SK-N-MC (cell line): Measurements from ENCODE around the gene FAM89B.

ENCODE experiments used
- DNase-seq: peaks from one replicate; pipeline ENCODE4 v3.0.0-alpha.2; 2011; ENCODE audit warnings: low read depth, low spot score
- H3K27ac ChIP-seq: fragments of 200-600 bp; sonication (generic); 2 replicates; pipeline ENCODE4 v1.5.1; 2016; ENCODE audit warnings: mixed run types
- H3K36me3 ChIP-seq: fragments of 200-600 bp; sonication (generic); 2 replicates; pipeline ENCODE4 v1.6.1; 2017; ENCODE audit warnings: antibody characterized with exemption, low read length, mixed read lengths; ENCODE audit not compliant: insufficient read depth
- H3K4me3 ChIP-seq: fragments of 200-600 bp; sonication (generic); 2 replicates; pipeline ENCODE4 v1.5.1; 2016
- H3K9ac ChIP-seq: fragments of 200-600 bp; sonication (generic); 2 replicates; pipeline ENCODE4 v1.8.0; 2017; ENCODE audit warnings: mixed run types, mixed read lengths; ENCODE audit not compliant: insufficient read length
- H3K9me3 ChIP-seq: fragments of 200-600 bp; sonication (generic); 2 replicates; pipeline ENCODE4 v1.6.1; 2017; ENCODE audit warnings: low read depth, mild to moderate bottlenecking, antibody characterized with exemption, low read length, moderate library complexity, mixed read lengths
- EZH2 ChIP-seq: fragments of 200-600 bp; sonication (generic); IDR thresholded peaks from one replicate; pipeline ENCODE4 v1.6.1; 2017; ENCODE audit warnings: antibody characterized with exemption
- FOXP2 ChIP-seq: optimal IDR thresholded peaks from 2 replicates; pipeline ENCODE3; 2011; ENCODE audit warnings: mild to moderate bottlenecking, moderate library complexity; ENCODE audit not compliant: insufficient read depth; ENCODE audit errors: extremely low read length, control extremely low read depth
- POLR2AphosphoS5 ChIP-seq: IDR thresholded peaks from 2 replicates; pipeline ENCODE4 v1.6.1; 2012; ENCODE audit warnings: mild to moderate bottlenecking, low read depth, low read length, borderline replicate concordance

FAM89B gene

DNA sequence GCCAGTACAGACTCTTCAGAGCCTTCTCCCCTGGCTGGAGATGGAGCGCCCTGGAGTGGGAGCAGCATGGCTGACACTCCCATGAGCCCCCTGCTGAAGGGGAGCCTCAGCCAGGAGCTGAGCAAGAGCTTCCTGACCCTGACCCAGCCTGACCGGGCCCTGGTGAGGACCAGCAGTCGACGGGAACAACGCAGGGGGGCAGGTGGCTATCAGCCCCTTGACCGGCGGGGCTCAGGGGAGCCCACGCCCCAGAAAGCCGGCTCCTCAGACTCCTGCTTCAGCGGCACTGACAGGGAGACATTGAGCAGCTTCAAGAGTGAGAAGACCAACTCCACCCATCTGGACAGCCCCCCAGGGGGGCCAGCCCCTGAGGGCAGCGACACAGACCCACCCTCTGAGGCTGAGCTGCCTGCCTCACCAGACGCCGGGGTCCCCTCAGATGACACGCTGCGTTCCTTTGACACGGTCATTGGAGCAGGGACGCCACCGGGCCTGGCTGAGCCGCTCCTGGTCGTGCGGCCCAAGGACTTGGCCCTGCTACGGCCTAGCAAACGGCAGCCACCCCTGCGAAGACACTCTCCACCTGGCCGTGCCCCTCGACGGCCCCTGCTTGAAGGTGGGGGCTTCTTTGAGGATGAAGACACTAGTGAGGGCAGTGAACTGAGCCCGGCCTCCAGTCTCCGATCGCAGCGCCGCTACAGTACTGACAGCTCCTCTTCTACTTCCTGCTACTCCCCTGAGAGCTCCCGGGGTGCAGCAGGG lies 45.8 kb downstream of the FAM89B start:
- Histone ChIP-seq H3K4me3 (no peak overlapping the region), H3K27ac (no peak overlapping the region), H3K9ac (no peak overlapping the region), H3K36me3 (peaks cover 21% of the 10 kb centered on the region; the same call in 1 of the 2 replicates), H3K9me3 (no peaks in the 10 kb centered on the region)
- TF ChIP-seq POLR2AphosphoS5 (no peak), FOXP2 (no peak), EZH2 (no peak)
- DNase-seq: no peak

DNA sequence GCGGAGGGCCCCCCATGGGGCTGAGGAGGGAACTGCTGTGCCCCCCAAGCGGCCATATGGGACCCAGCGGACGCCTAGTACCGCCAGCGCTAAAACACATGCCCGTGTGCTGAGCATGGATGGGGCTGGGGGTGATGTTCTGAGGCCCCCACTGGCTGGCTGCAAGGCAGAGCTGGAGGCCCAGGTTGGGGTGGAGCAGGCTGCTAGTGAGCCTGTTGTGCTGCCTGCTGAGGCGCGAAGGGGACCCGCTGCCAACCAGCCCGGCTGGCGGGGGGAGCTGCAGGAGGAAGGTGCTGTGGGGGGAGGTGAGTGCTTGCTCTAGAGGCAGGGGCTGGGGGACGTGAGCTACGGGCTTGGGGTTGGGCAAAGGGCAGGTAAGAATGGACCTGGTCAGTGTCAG lies 46.4 kb downstream of the FAM89B start:
- Histone ChIP-seq H3K9ac (no peak overlapping the region), H3K36me3 (peaks cover 21% of the 10 kb centered on the region; the same call in 1 of the 2 replicates), H3K9me3 (no peaks in the 10 kb centered on the region), H3K4me3 (no peak overlapping the region), H3K27ac (no peak overlapping the region)
- TF ChIP-seq EZH2: no peak
- no peak for TF ChIP-seq POLR2AphosphoS5
- no peak for TF ChIP-seq FOXP2
- no peak for DNase-seq

DNA sequence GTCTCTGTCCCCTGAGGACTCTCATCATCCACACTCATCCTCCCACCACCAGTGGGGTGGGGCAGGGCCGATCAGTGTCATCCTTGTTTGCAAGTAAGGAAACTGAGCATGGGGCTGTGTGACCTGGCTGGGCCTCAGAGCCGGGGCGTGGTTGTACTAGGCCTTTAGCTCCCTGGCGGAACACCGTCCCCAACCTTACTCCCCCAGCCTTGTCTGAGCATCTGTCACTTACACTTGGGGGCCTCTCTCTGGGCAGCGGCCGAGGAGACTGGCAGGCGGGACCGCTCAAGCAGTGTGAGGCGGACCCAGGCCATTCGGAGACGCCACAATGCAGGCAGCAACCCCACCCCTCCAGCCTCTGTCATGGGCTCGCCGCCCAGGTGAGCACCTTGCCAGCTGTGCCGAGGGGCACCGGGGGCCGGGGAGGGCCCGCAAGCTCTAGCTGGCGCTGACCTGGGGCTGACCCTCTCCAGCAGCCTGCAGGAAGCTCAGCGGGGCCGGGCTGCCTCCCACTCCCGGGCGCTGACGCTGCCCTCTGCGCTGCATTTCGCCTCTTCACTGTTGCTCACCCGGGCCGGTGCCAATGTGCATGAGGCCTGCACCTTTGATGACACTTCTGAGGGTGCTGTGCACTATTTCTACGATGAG lies 47.1 kb downstream of the FAM89B start:
- no peak for TF ChIP-seq FOXP2
- no peak for TF ChIP-seq EZH2
- TF ChIP-seq POLR2AphosphoS5: no peak
- Histone ChIP-seq H3K9ac (no peak overlapping the region), H3K4me3 (no peak overlapping the region), H3K27ac (no peak overlapping the region), H3K9me3 (no peaks in the 10 kb centered on the region), H3K36me3 (peaks cover 21% of the 10 kb centered on the region; the same call in 1 of the 2 replicates)
- DNase-seq: no peak

DNA sequence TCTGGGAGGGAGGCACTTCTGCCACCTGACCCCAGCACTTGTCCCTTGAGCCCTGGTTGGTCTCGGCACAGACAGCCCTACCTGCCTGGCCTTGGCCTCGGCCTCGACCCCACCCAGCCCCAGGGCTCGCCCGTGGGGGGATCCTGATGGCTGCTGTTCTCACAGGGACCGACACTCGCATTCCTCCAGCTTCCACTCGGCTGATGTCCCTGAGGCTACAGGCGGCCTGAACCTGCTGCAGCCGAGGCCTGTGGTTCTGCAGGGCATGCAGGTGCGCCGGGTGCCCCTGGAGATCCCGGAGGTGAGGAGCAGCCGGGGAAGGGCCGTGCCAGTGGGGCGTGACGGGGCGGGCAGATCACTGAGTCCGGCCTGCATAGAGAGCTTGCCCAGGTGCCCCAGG lies 48.3 kb downstream of the FAM89B start:
- Histone ChIP-seq H3K4me3 (no peak overlapping the region), H3K9me3 (no peaks in the 10 kb centered on the region), H3K36me3 (peaks cover 21% of the 10 kb centered on the region; the same call in 1 of the 2 replicates), H3K27ac (no peak overlapping the region), H3K9ac (no peak overlapping the region)
- TF ChIP-seq EZH2: no peak
- no peak for TF ChIP-seq FOXP2
- no peak for TF ChIP-seq POLR2AphosphoS5
- DNase-seq: no peak

DNA sequence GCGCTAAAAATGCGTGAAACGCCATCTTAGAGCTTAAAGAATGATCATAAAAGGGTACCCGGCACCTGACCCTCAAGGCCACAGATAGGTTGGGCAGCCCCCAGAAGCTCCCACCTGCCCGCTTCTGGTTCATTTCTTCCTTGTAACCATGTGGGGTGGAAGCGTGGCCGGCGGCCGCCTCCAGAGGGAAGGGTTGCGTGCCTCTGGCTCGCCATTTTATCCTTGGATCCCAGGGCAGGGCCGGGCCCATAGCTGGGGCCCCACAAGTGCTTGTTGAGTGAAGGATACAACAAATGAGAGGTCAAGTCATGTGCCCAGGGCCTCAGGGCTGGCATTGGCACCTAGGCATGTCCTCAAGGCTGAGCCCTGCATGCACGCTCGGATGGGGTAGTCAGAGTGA lies 49.1 kb downstream of the FAM89B start:
- H3K27ac ChIP-seq: no peak overlapping the region
- H3K36me3 ChIP-seq: peaks cover 22% of the 10 kb centered on the region; the same call in 1 of the 2 replicates
- no peak for DNase-seq
- no peaks in the 10 kb centered on the region for H3K9me3 ChIP-seq
- H3K9ac ChIP-seq: no peak overlapping the region
- H3K4me3 ChIP-seq: no peak overlapping the region
- TF ChIP-seq EZH2 (no peak), FOXP2 (no peak), POLR2AphosphoS5 (no peak)

DNA sequence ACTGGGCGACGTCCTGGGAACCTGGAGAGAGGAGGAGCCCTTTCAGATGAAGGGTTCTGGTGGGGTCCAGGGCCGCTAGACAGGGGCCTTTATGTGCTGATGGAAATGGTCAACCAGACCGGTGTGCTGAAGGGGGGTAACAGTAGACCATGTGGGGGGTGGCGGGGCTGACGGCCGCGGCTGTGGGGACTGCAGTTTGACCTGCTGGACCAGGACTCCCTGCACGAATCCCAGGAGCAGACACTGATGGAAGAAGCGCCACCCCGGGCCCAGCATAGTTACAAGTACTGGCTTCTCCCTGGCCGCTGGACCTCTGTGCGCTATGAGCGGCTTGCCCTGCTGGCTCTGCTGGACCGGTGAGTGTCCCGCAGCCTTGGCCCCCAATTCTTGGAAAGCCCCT lies 49.7 kb downstream of the FAM89B start:
- DNase-seq: no peak
- Histone ChIP-seq H3K27ac (no peak overlapping the region), H3K9ac (no peak overlapping the region), H3K9me3 (no peaks in the 10 kb centered on the region), H3K4me3 (no peak overlapping the region), H3K36me3 (peaks cover 26% of the 10 kb centered on the region; the same call in 1 of the 2 replicates)
- TF ChIP-seq EZH2: no peak
- TF ChIP-seq FOXP2: no peak
- no peak for TF ChIP-seq POLR2AphosphoS5

DNA sequence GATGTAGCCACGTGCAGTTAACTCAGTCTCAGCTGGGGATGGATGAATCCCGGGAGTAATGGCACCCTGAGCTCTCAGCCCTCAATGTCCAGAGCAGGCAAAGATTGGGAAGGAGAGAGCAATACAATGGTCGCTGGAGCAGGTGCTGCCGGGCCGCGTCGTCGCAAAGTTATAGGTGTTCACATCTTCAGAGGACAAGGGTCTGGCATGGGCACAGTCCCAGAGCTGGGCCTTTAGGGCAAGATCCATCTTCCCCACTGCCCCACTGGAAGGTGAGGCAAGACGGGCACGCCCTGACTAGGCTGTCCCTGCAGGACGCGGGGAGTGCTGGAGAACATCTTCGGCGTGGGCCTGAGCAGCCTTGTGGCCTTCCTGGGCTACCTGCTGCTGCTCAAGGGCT lies 50.8 kb downstream of the FAM89B start:
- Histone ChIP-seq H3K4me3 (no peak overlapping the region), H3K27ac (no peak overlapping the region), H3K36me3 (peaks cover 23% of the 10 kb centered on the region; the same call in 1 of the 2 replicates), H3K9me3 (no peaks in the 10 kb centered on the region), H3K9ac (no peak overlapping the region)
- no peak for DNase-seq
- no peak for TF ChIP-seq POLR2AphosphoS5
- no peak for TF ChIP-seq EZH2
- no peak for TF ChIP-seq FOXP2
